Mononuclear cell (primary cell): Measurements from ENCODE around the gene TANGO6. TPM values are rescaled to one million over a fixed set of nuclear protein-coding genes. Genes with fewer than 3 reads are reported as not detected.
A peak's percentile ranks its signal among the peaks of the same experiment; 100 is the strongest.

Source experiments
- H3K27me3 ChIP-seq: 2 replicates; pipeline ENCODE4 v1.6.0; 2011; ENCODE audit warnings: low read length, control low read depth; ENCODE audit not compliant: insufficient read depth
- H3K4me1 ChIP-seq: 2 replicates; pipeline ENCODE4 v1.5.1; 2011; ENCODE audit warnings: mild to moderate bottlenecking, low read length, control low read depth; ENCODE audit not compliant: insufficient read depth
- H3K4me3 ChIP-seq: 2 replicates; pipeline ENCODE4 v1.5.1; 2011; ENCODE audit warnings: mild to moderate bottlenecking, low read length, moderate library complexity
- H3K9me3 ChIP-seq: 2 replicates; pipeline ENCODE4 v1.5.1; 2011; ENCODE audit warnings: low read depth, mild to moderate bottlenecking, control low read depth, low read length
- total RNA-seq: library from RNA; depleted of rRNA; stranded (reverse); fragments of >200 nt; gene quantifications from one replicate; pipeline ENCODE4 v1.2.3, GENCODE V29; 2012

TANGO6 gene
- total RNA-seq, 1 donor, result 15.2 TPM

GRCh38 chr16:69133373-69133954 lies 290.1 kb downstream of the TANGO6 start:
- Histone ChIP-seq H3K4me1 (peaks cover 19% of the 10 kb centered on the region), H3K4me3 (peak overlapping the region; percentile 89), H3K9me3 (no peaks in the 10 kb centered on the region), H3K27me3 (no peaks in the 10 kb centered on the region)

Other genes starting within 250 kb of the TANGO6 start
- 0.10 TPM for gene CDH3, start 198.2 kb upstream of the TANGO6 start, total RNA-seq
- gene CDH1, start 106.2 kb upstream of the TANGO6 start, total RNA-seq, result 3.7 TPM